H1 (cell line): ENCODE measurements around the gene GAPDH.

Source experiments
- ASH2L ChIP-seq: fragments of 200-600, 300-600 bp; sonication (generic); IDR thresholded peaks from one replicate; pipeline ENCODE4 v1.7.1; 2017; ENCODE audit warnings: low read length
- CBX5 ChIP-seq: fragments of 300-800, 300-1000 bp; sonication (generic); IDR thresholded peaks from 2 replicates; pipeline ENCODE4 v1.7.1; 2016; ENCODE audit warnings: antibody characterized with exemption, low read length, low read depth
- CBX8 ChIP-seq: fragments of 300-800, 300-1000 bp; sonication (generic); IDR thresholded peaks from 2 replicates; pipeline ENCODE4 v1.7.1; 2016; ENCODE audit warnings: low read depth, low read length, borderline replicate concordance
- CHD2 ChIP-seq: IDR thresholded peaks from 2 replicates; pipeline ENCODE4 v1.6.1; 2012; ENCODE audit warnings: low read length, improper control_type of control experiment
- EP300 ChIP-seq, 2 experiments: IDR thresholded peaks; 1 replicate in 1 of 2; 2 replicates in 1 of 2; pipeline ENCODE4 v1.6.1; 2011 to 2012; ENCODE audit warnings: low read depth in 2 of 2, low read length in 2 of 2, mild to moderate bottlenecking in 2 of 2, borderline replicate concordance in 1 of 2, inconsistent platforms in 1 of 2, moderate library complexity in 1 of 2
- EZH2 ChIP-seq: fragments of 200-600 bp; sonication (generic); IDR thresholded peaks from 2 replicates; pipeline ENCODE4 v1.7.1; 2012; ENCODE audit warnings: low read depth, mild to moderate bottlenecking, moderate library complexity, low read length, inconsistent platforms; ENCODE audit not compliant: severe bottlenecking
- NRF1 ChIP-seq: IDR thresholded peaks from 2 replicates; pipeline ENCODE4 v1.6.1; 2011; ENCODE audit warnings: mild to moderate bottlenecking, low read depth, low read length, improper control_type of control experiment
- POLR2A ChIP-seq, 2 experiments: IDR thresholded peaks; 1 replicate in 1 of 2; 2 replicates in 1 of 2; pipeline ENCODE4 v1.6.1; 2011; ENCODE audit warnings: low read depth in 2 of 2, low read length in 2 of 2, mild to moderate bottlenecking in 2 of 2; ENCODE audit errors: control extremely low read depth in 1 of 2
- RAD21 ChIP-seq, 2 experiments: IDR thresholded peaks in 1 of 2; conservative IDR thresholded peaks in 1 of 2; 2 replicates each; pipeline ENCODE4 v1.6.1; 2011; ENCODE audit warnings: low read depth in 2 of 2, low read length in 2 of 2, improper control_type of control experiment in 1 of 2, inconsistent platforms in 1 of 2, mild to moderate bottlenecking in 1 of 2, moderate library complexity in 1 of 2
- RFX5 ChIP-seq: IDR thresholded peaks from 2 replicates; pipeline ENCODE4 v1.6.1; 2011; ENCODE audit warnings: low read depth, low read length, improper control_type of control experiment, borderline replicate concordance
- SAP30 ChIP-seq: fragments of 300-600 bp; sonication (generic); IDR thresholded peaks from 2 replicates; pipeline ENCODE4 v1.7.1; 2012; ENCODE audit warnings: low read length, moderate library complexity, mild to moderate bottlenecking, inconsistent platforms; ENCODE audit not compliant: insufficient read depth, insufficient replicate concordance
- USF2 ChIP-seq: IDR thresholded peaks from 2 replicates; pipeline ENCODE4 v1.6.1; 2011; ENCODE audit warnings: low read length, improper control_type of control experiment
- ZNF274 ChIP-seq: IDR thresholded peaks from 2 replicates; pipeline ENCODE4 v1.7.0; 2012; ENCODE audit warnings: low read length, borderline replicate concordance; ENCODE audit errors: extremely low read depth
- TF ChIP-seq, protein P1 (sequence below), 3 experiments: IDR thresholded peaks; 1 replicate in 2 of 3; 2 replicates in 1 of 3; pipeline versions ENCODE4 v1.5.1 to v1.6.1; 2011; ENCODE audit warnings: low read length in 3 of 3, mild to moderate bottlenecking in 3 of 3, inconsistent platforms in 2 of 3, low read depth in 1 of 3, moderate library complexity in 1 of 3; ENCODE audit not compliant: insufficient read depth in 1 of 3; ENCODE audit errors: control extremely low read depth in 1 of 3

DNA sequence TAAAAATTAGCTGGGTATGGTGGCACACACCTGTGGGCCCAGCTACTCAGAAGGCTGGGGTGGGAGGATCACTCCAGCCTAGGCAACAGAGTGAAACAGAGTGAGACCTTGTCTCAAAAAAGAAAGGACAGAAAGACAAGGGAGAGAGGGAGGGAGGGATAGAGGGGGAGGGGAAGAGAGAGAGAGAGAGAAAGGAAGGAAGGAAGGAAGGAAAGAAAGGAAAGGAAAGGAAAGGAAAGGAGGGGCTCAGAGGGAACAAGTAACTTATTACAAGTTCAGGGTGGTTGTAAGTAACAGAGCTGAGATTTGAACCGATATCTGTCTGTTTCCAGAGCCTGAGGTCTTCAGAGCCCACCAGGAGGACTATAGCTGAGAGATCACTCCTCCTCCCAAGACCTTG lies 13.2 kb downstream of the GAPDH start:
- TF ChIP-seq SAP30, result no peak
- no peak for TF ChIP-seq RAD21 (IDR thresholded peaks at IDR 0.05 in 1 of 2, conservative IDR thresholded peaks at IDR 0.05 in 1 of 2; ENCODE audit: low read depth in 2 of 2, low read length in 2 of 2)
- no peak for TF ChIP-seq EP300 (IDR thresholded peaks at IDR 0.05; ENCODE audit: borderline replicate concordance in 1 of 2, low read depth in 2 of 2, low read length in 2 of 2)
- no peak for TF ChIP-seq EZH2
- TF ChIP-seq, protein P1, sequence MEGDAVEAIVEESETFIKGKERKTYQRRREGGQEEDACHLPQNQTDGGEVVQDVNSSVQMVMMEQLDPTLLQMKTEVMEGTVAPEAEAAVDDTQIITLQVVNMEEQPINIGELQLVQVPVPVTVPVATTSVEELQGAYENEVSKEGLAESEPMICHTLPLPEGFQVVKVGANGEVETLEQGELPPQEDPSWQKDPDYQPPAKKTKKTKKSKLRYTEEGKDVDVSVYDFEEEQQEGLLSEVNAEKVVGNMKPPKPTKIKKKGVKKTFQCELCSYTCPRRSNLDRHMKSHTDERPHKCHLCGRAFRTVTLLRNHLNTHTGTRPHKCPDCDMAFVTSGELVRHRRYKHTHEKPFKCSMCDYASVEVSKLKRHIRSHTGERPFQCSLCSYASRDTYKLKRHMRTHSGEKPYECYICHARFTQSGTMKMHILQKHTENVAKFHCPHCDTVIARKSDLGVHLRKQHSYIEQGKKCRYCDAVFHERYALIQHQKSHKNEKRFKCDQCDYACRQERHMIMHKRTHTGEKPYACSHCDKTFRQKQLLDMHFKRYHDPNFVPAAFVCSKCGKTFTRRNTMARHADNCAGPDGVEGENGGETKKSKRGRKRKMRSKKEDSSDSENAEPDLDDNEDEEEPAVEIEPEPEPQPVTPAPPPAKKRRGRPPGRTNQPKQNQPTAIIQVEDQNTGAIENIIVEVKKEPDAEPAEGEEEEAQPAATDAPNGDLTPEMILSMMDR (IDR thresholded peaks at IDR 0.05; ENCODE audit: control extremely low read depth in 1 of 3, insufficient read depth in 1 of 3, low read depth in 1 of 3, low read length in 3 of 3), result no peak
- no peak for TF ChIP-seq ZNF274
- no peak for TF ChIP-seq CBX5
- no peak for TF ChIP-seq POLR2A (IDR thresholded peaks at IDR 0.05; ENCODE audit: control extremely low read depth in 1 of 2, low read depth in 2 of 2, low read length in 2 of 2)
- TF ChIP-seq ASH2L, result no peak
- TF ChIP-seq RFX5, result no peak
- no peak for TF ChIP-seq CHD2
- no peak for TF ChIP-seq NRF1
- no peak for TF ChIP-seq USF2
- TF ChIP-seq CBX8, result no peak
